ENCODE data around the gene GPRC5C.
"Not testable (repeated sequence)": the region's sequence is repeated elsewhere in the genome, so short reads cannot be mapped to it uniquely, and the experiment has no call there.

Gene GPRC5C

DNA sequence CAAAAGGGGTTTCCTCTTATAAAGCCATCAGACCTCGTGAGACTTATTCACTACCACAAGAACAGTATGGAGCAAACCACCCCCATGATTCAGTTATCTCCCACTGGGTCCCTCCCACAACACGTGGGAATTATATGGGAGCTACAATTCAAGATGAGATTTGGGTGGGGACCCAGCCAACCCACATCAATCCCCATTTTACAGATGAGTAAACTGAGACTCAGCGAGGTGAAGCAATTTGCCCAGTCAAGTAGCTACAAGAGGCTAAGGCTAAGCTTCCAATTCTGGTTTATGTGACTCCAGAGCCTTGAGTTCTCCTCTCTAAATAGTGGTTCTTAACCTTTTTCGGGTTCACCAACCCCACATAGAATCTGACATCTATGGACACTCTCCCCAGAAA lies 43.3 kb downstream of the GPRC5C start:
- no peak for DNase-seq

DNA sequence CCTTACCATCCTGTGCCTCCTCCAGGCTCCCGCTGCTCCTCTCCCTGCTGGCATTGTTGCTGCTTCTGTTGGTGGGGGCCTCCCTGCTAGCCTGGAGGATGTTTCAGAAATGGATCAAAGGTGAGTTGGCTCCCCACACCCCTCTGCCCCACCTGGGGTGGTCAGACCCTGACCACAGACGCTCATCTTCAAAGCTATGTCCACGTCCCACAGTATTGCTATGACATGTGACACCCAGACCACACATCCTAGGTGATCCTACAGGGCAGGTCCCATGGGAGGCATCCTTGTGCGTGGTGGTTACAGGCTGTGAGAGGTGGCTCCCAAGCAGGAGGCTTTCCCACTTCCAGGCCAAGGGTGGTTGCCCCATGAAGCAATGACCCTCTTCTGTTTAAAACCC lies 45.5 kb downstream of the GPRC5C start:
- no peak for DNase-seq

DNA sequence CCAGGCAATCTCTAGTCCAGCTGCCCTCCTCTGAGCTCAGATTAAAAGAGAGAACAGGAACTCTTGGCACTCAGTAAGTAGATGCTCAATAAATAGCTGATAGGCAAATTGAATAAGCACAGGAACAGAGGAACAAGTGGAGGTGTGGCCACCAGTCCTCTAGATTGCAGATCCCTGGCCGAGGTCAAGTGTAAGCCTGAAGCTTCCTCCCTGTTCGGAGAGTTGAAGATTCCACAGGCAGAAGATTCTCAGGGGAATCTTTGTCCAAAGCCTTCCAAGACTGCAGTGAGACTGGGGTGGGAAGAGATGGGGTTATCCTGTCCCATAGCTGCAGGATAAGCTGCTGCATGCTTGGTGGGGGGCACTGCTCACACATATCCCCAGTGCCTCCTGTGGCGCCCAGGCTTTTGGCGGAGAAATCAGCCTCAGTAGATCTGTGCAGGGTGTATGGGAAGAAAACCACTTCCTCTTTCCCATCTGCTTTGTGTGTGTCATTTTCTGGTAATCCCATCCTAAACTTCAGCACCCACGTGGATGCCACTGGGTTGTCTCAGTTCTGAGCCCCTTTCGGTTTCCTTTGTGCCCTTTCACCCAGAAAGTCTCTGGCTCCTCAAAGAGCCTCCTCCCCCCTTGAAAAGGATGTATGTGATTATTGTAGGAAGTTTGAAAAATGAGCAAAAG lies 46.7 kb downstream of the GPRC5C start:
- DNase-seq = peak; percentile 62

DNA sequence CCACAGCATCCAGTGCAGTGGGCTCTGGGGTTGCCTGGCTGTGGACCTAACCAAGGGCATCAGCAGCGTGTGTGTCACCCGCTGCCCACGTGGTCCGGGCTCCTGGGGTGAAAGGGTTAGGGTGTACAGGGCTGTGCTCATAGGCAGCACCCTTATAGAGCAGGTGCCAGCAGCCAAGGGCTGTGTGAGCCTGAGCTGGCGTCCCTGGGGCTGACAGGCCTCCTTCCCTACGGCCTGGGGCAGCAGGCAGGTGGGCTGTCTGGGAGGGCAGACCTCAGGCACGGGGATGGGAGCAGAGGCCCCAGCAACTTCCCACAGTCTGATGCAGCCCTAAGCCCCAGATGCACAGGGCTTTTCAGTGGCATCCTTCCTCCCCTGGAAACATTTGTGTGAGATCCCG lies 48.4 kb downstream of the GPRC5C start:
- no peak for DNase-seq

DNA sequence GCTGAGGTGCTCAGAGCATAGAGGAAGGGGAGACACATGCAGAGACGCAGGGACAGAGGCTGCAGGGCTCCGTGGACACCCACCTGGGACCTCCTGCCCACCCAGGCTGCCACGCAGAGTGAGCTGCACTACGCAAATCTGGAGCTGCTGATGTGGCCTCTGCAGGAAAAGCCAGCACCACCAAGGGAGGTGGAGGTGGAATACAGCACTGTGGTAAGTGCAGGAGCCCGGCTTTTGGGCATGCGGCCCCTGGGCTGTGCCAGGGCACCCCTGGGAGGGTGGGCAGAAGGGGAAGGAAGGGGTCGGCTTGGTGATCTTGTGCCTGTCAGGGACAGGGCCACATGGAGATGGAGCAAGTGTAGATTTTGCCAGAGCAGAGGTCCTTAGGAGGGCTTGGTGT lies 49.7 kb downstream of the GPRC5C start:
- no peak for DNase-seq

DNA sequence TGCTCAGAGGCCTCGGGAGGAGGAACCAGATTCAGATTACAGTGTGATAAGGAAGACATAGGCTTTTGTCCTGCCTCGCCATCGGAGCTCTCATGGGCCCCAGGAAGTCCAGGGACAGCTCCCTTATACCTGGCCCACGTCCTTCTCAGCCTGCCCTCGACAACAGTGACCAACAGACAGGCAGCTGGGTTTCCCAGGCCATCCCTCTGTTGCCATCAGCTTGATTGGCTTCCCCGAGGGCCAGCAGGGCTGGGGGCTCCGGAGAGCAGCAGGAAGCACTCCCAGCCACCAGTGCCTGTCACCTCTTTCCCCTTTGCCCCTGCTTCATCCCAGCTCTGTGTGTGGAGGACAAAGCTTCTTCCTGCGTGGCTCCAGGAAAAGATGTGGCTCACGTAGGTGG lies 52.2 kb downstream of the GPRC5C start:
- DNase-seq = no peak

DNA sequence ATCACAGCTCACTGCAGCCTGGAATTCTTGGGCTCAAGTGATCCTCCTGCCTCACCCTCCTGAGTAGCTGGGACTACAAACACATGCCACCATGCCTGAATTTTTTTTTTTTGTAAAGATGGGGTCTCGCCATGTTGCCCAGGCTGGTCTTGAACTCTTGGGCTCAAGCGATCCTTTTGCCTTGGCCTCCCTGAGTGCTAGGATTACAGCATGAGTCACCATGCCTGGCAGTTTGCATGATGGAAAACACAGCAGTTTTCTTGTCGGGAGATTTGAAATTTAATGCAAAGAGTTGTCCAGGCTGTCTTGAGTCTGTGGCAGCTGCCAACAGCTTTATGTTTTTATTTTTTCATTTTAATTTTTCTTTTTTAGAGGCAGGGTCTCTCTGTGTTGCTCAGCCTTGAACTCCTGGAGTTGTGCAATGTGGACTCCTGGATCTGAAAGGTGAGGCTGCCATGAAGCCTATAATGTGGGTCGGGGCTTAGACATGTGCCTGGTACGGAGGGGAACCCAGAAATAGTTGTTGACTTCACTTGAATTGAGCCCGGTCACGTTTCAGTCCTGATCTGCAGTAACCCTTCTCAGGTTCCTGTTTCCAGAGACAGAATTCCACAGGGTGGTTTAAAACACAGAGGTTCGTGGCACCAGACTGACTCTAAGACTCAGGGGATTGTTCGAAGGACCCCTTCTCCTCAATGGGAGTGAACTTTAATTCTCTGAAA lies 53.3 kb downstream of the GPRC5C start:
- no peak for DNase-seq

DNA sequence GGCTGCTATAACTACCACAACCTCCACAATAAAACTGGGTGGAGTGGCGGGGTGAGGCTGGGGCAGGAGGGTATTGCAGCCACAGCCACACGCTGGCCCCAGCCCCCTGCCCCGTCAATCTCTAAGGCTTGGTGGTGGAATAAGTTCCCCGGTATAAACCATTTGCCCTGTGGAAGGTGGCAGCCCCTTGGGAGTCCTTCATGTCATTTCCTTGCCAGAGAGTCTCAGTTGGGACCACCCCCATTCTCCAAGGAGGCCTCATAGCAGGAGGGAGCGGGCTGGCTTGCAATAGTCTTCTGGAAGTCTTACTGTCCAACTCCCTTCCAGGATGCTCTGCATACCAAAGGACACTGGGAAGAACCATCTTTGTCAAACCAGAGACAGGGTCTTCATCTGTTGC lies 54.0 kb downstream of the GPRC5C start:
- DNase-seq = no peak

DNA sequence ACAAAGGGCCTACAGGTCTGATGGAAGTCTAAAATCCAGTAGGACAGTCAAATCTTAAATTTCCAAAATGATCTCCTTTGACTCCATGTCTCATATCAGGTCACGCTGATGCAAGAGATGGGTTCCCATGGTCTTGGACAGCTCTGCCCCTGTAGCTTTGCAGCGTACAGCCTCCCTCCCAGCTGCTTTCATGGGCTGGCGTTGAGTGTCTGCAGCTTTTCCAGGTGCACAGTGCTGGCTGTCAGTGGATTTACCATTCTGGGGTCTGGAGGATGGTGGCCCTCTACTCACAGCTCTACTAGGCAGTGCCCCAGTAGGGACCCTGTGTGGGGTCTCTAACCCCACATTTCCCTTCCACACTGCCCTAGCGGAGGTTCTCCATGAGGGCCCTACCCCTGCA lies 56.4 kb downstream of the GPRC5C start:
- not testable (repeated sequence) for DNase-seq

DNA sequence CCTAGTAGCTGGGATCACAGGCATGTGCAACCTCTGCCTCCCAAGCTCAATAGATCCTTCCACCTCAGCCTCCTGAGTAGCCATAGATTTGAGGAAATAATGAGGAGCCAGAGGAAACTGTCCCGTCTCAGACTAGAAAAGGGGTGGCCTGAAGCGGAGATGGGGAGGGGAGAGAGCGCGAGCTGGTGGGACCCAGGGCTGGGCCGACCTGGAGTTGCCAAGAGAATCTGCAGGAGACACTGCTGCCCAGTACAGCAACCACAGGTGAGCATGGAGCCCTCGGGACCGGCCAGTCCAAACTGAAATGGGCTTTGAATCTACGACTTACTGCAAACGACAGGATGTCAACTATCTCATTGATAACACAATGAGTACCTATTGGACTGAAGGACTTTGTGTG lies 58.8 kb downstream of the GPRC5C start:
- no peak for DNase-seq

DNA sequence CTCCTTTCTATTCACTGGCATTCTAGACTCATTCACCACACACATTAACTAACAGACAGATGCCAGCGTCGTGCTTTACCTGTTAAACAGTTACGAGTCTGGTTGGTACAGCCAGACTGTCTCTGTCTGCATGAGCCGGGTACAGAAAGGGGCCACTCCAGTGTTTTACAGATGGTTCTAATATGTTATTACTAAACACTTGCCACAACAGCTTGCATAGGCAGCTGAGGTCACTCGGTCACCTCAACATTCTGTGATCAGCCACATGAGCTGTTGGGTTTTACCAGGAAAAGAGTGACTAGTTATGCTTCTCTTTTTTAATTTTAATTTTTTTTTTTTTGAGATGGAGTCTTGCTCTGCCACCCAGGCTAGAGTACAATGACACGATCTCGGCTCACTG lies 59.7 kb downstream of the GPRC5C start:
- peak; percentile 37 for DNase-seq

DNA sequence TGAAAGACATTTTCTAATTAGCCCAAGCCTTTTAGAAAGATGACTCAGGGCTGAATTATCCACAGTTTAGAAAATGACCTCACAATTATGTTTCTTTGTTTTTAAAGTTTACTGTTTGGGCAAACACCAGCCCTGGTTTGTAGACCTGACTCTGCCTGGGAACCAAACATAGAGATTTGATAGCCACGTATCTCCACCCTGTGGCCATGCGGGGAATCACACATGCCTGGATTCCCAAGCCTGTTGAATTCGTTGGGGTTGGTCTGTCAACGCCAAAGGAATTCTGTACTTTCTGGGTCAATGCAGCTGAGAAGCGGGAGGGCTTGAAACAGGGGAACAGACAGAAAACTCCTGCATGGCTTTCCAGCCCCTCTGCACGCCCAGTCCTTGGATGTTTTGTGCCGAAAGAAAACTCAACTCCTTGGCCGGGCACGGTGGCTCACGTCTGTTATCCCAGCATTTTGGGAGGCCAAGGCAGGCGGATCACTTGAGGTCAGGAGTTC lies 61.5 kb downstream of the GPRC5C start:
- peak; percentile 70 for DNase-seq
